ENCODE measurements around the gene DOCK8.

- TF ChIP-seq CTCF (conservative IDR thresholded peaks at IDR 0.05) (no peak), EZH2 (IDR thresholded peaks at IDR 0.05; ENCODE audit: low read depth) (no peak)
These were observed 255.2 kb downstream of the DOCK8 start for GRCh38 chr9:469672-470551.

All from PC-9 (cell line).